ENCODE measurements around the gene GALM. TPM values are rescaled to one million over a fixed set of nuclear protein-coding genes. Genes with fewer than 3 reads are reported as not detected.
"Not testable (repeated sequence)": the region's sequence is repeated elsewhere in the genome, so short reads cannot be mapped to it uniquely, and the experiment has no call there.

The GALM gene
- polyA plus RNA-seq, 1 experiment = 10.1 TPM

DNA sequence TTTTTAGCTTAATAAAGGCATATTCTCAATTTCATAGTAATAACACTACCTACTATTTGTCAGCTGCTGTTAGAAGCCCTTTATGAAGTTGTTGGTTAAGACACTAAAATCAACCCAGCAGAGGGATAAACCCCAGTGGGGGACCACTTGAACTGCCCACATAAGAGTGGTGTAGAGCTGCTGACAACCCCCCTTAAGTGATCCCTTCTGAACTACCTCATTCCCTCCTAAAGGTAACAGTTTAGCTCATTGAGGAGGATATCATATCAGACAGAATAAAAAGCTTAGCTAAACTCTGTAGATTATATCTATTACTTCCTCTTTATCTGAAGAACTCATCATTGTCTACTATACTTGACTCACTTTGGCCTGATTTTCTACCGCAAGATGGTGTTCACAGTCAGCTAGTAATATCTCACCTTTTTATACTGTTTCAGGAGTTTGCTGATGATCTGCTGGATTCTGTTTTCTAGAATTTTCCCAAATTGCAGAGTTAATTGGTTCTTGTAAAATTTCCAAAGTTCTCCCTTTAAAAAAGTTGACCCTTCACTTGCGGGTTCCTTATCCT, 16.2 kb downstream of the GALM start:
- Histone ChIP-seq H3K36me3 (ENCODE audit: control insufficient read depth, insufficient read depth, low read length) (0 out of 2 replicates have a peak, but pooled peaks cover 1% of the 10 kb centered on the region), H3K27me3 (ENCODE audit: control insufficient read depth, insufficient read depth, low read length) (no peaks in the 10 kb centered on the region), H3K4me3 (ENCODE audit: low read depth, low read length) (no peak overlapping the region)
- TF ChIP-seq, protein P1, sequence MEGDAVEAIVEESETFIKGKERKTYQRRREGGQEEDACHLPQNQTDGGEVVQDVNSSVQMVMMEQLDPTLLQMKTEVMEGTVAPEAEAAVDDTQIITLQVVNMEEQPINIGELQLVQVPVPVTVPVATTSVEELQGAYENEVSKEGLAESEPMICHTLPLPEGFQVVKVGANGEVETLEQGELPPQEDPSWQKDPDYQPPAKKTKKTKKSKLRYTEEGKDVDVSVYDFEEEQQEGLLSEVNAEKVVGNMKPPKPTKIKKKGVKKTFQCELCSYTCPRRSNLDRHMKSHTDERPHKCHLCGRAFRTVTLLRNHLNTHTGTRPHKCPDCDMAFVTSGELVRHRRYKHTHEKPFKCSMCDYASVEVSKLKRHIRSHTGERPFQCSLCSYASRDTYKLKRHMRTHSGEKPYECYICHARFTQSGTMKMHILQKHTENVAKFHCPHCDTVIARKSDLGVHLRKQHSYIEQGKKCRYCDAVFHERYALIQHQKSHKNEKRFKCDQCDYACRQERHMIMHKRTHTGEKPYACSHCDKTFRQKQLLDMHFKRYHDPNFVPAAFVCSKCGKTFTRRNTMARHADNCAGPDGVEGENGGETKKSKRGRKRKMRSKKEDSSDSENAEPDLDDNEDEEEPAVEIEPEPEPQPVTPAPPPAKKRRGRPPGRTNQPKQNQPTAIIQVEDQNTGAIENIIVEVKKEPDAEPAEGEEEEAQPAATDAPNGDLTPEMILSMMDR (IDR thresholded peaks at IDR 0.05; ENCODE audit: insufficient read depth, low read depth, low read length) = no peak
- POLR2A ChIA-PET = no interaction called here
- CTCF ChIA-PET = interaction anchor here (1.0 to 1.2 kb wide), 2 partner anchors 8 to 16 kb away, joined by 3 read pairs; partner anchors contain the start of gene GALM
- DNase-seq (ENCODE audit: low read depth) = no peak

GRCh38 chr2:38682620-38683019, 16.7 kb downstream of the GALM start:
- H3K4me3 ChIP-seq (ENCODE audit: low read depth, low read length); POLR2A ChIA-PET; H3K27me3 ChIP-seq (ENCODE audit: control insufficient read depth, insufficient read depth, low read length); DNase-seq (ENCODE audit: low read depth); H3K36me3 ChIP-seq (ENCODE audit: control insufficient read depth, insufficient read depth, low read length): not testable (repeated sequence)
- CTCF ChIA-PET = interaction anchor here (1.2 kb wide), 1 partner anchor 8 kb away, joined by 3 read pairs; no protein-coding TSS in a partner anchor

- DNase-seq (ENCODE audit: low read depth) = no peak
- Histone ChIP-seq H3K36me3 (ENCODE audit: control insufficient read depth, insufficient read depth, low read length) (0 out of 2 replicates have a peak, but pooled peaks cover 1% of the 10 kb centered on the region), H3K27me3 (ENCODE audit: control insufficient read depth, insufficient read depth, low read length) (no peaks in the 10 kb centered on the region), H3K4me3 (ENCODE audit: low read depth, low read length) (no peak overlapping the region)
- ChIA-PET CTCF (interaction anchor here (0.6 kb wide), 2 partner anchors 55 to 82 kb away, joined by 3 read pairs; no protein-coding TSS in a partner anchor), POLR2A (no interaction called here)
- TF ChIP-seq, protein P1 (IDR thresholded peaks at IDR 0.05; ENCODE audit: insufficient read depth, low read depth, low read length) = no peak
Measured at GRCh38 chr2:38683766-38684165, 17.9 kb downstream of the GALM start.

DNA sequence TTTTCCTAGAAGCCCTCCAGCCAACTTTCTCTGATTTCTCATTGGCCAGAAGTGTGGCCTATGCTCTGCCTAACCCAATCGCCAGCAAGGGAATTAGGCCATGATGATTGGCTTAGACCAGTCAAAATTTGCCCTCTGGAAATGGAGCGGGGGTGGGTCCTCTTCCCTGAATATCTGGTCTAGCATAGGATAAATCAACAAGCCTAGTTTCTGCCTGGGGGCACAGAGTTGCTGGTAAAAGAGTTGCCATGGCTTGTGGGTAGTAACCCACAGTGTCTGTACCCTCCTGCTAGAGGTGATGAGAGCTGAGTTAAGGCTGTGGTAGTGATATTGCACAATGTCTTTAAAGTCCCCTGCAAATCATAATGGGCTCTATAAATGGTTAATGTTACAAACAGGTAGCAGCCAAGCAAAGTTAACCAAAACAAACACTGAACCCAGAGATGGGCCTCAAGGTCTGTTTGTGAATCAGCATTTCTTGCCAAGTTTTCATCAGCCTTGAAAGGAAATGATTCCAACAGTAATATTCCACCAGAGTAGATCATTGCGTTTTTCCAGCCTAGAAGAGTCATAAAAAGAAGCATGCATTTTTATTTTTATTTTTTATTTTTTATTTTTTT, 19.3 kb downstream of the GALM start:
- no peak for DNase-seq (ENCODE audit: low read depth)
- Histone ChIP-seq H3K36me3 (ENCODE audit: control insufficient read depth, insufficient read depth, low read length) (0 out of 2 replicates have a peak, but pooled peaks cover 1% of the 10 kb centered on the region), H3K27me3 (ENCODE audit: control insufficient read depth, insufficient read depth, low read length) (no peaks in the 10 kb centered on the region), H3K4me3 (ENCODE audit: low read depth, low read length) (no peak overlapping the region)
- ChIA-PET POLR2A (no interaction called here), CTCF (no interaction called here)
- TF ChIP-seq, protein P1 (IDR thresholded peaks at IDR 0.05; ENCODE audit: insufficient read depth, low read depth, low read length) = no peak

GRCh38 chr2:38690499-38691420, 24.8 kb downstream of the GALM start:
- ChIA-PET POLR2A (interaction anchor here (0.6 to 1.0 kb wide), 3 partner anchors 26 to 337 kb away, joined by 4 to 13 read pairs (median 5); partner anchors contain the start of gene SRSF7), CTCF (interaction anchor here (0.9 to 1.3 kb wide), 3 partner anchors 8 to 52 kb away, joined by 3 read pairs; no protein-coding TSS in a partner anchor)
- DNase-seq (ENCODE audit: low read depth) = peak; percentile 85
- Histone ChIP-seq H3K36me3 (ENCODE audit: control insufficient read depth, insufficient read depth, low read length) (no peaks in the 10 kb centered on the region), H3K4me3 (ENCODE audit: low read depth, low read length) (no peak overlapping the region), H3K27me3 (ENCODE audit: control insufficient read depth, insufficient read depth, low read length) (no peaks in the 10 kb centered on the region)
- TF ChIP-seq, protein P1 (IDR thresholded peaks at IDR 0.05; ENCODE audit: insufficient read depth, low read depth, low read length) = no peak

Measured in BJ (cell line).